CD4-positive, alpha-beta T cell treated with Interferon gamma for 1 hour (primary cell): ENCODE measurements around the gene GTPBP2.

ENCODE experiments used
- DNase-seq: peaks from one replicate; pipeline ENCODE4 v3.0.0-alpha.2; 2020

GTPBP2 gene

DNA sequence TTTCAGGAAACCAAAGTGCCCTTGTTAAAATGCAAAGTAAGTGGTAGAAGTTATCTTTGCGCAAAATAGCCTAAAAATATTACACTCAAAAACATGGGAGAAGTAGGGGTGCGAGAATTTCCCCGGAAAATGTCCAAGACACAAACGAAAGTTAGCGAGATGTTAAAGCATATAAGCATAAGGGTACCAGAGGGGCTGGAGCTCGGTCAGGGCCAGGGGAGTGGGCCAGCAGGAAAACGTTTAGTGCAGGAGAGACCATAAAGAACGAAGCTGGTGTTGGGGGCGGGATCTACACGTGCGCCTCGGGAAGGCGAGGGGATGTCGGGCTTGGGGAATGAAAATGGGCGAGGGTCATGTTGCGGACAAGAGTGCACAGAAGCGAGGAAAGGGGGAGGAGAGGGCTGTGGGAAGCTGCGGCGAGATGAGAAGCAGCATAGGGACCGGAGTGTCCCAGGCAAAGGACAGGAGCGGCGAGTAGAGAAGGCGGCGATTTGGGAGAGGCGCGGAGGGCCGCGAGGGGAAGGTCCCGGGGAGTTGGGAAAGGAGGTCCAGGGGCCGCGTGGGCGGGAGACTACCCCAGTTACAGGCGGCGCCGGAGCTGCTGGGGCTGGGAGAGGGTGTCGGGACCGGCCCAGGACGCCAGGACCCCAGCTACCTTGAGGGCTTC is 53.8 kb downstream of the GTPBP2 start:
- no peak for DNase-seq

DNA sequence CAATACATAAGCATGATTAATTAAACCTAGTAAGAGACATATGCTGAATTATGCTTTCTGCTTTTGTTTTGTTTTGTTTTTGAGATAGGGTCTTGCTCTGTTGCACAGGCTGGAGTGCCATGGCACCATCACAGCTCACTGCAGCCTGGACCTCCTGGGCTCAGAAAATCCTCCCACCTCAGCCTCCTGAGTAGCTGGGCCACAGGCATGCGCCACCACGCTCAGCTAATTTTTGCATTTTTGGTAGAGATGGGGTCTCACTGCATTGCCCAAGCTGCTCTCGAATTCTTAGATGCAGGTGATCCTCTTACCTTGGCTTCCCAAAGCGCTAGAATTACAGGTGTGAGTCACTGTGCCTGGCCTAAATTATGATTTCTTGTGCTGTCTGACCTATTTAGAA is 57.0 kb downstream of the GTPBP2 start:
- no peak for DNase-seq

DNA sequence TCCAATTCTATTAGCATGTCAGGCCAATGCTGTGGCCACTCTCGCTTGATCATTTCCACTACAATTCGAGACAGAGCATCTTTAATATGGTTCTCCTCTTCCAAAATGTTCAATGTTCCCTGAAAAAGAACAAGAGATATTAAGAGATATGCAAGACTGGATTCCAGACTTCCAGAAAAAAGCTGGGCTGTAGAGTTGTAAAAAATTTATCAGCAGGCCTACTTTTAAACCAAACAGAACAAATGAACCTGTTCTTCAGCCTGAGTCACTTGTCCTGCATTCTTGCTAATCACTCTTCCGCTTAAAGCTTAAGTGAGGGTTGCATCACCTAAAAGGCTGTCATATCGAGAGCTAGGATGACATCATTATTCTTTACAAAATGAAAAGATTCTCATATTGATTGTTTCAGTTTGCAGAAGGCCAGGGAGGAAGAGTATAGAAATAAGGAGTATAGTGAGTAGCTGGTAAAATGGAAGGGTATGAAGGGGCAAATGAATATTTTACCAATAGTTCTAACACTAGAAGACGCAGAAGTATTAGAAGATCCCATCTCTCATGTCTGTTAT is 58.1 kb downstream of the GTPBP2 start:
- DNase-seq = no peak
